Measurements from ENCODE around the gene OOSP4B. TPM values are rescaled to one million over a fixed set of nuclear protein-coding genes. Genes with fewer than 3 reads are reported as not detected.

OOSP4B gene
- total and polyA plus RNA-seq, 2 of the 13 experiments (the other 11 are each of a cell fraction or from before 2014, with no cell fraction given): not detected

GRCh38 chr11:60059521-60060240 is 42.7 kb downstream of the OOSP4B start (continued):
- TF ChIP-seq ZNF850 (CRISPR knock-in tag; conservative IDR thresholded peaks at IDR 0.05): no peak
- no peak for TF ChIP-seq IRF2 (CRISPR knock-in tag; IDR thresholded peaks at IDR 0.05)
- no peak for TF ChIP-seq AKAP8 (CRISPR knock-in tag; IDR thresholded peaks at IDR 0.05)

- TF ChIP-seq LBX2 (CRISPR knock-in tag; IDR thresholded peaks at IDR 0.05; ENCODE audit: borderline replicate concordance) (no peak), ISX (CRISPR knock-in tag; conservative IDR thresholded peaks at IDR 0.05) (no peak), ELF1 (CRISPR knock-in tag; IDR thresholded peaks at IDR 0.05) (no peak), ZNF138 (CRISPR knock-in tag; IDR thresholded peaks at IDR 0.05; ENCODE audit: low read depth) (no peak), MED13 (CRISPR knock-in tag; IDR thresholded peaks at IDR 0.05) (no peak), ZNF703 (CRISPR knock-in tag; IDR thresholded peaks at IDR 0.05; ENCODE audit: borderline replicate concordance) (no peak), ZNF780A (CRISPR knock-in tag; IDR thresholded peaks at IDR 0.05) (no peak), RAD51 (IDR thresholded peaks at IDR 0.05; ENCODE audit: borderline replicate concordance) (no peak), ZNF713 (CRISPR knock-in tag; IDR thresholded peaks at IDR 0.05) (no peak), ZNF383 (CRISPR knock-in tag; IDR thresholded peaks at IDR 0.05; ENCODE audit: borderline replicate concordance) (no peak), ZBTB26 (CRISPR knock-in tag; IDR thresholded peaks at IDR 0.05; ENCODE audit: borderline replicate concordance) (no peak), DZIP1 (CRISPR knock-in tag; IDR thresholded peaks at IDR 0.05) (no peak)
- no peak overlapping the region for H2AFZ ChIP-seq (ENCODE audit: low read length)
Measured at GRCh38 chr11:60064111-60064510, 47.1 kb downstream of the OOSP4B start.

More at GRCh38 chr11:60064111-60064510, 47.1 kb downstream of the OOSP4B start:
- BruUV-seq (replicated peaks): no TSS peak
- POLR2A ChIA-PET: no interaction called here
- intact Hi-C loops (cut with micrococcal nuclease; ENCODE audit: unreplicated experiment) (no loop called here), in situ Hi-C loops (cut with HindIII; ENCODE audit: extremely low pct_ligation_motif_present, low pct_unique_long_range_greater_than_20kb) (no loop called here)
- 0% methylated on average over 1 of the region's 1 CpG for WGBS (ENCODE audit: low lambda C conversion rate)
- H3K9ac ChIP-seq (ENCODE audit: insufficient read depth, low read depth, low read length): no peak overlapping the region
- H3K4me2 ChIP-seq (ENCODE audit: low read depth, low read length): no peak overlapping the region
- CTCF ChIA-PET (ENCODE audit: low intra/inter-chr PET ratio, low total read pairs): no interaction called here
- DNase-seq (ENCODE audit: low spot score) (no peak), FAIRE-seq (no peak), ATAC-seq (no peak)
- H3K4me1 ChIP-seq (ENCODE audit: insufficient read depth, low read length): no peaks in the 10 kb centered on the region
- H3K27ac ChIP-seq (ENCODE audit: extremely low read length, insufficient read depth, low read length): no peak overlapping the region
- no peaks in the 10 kb centered on the region for H4K20me1 ChIP-seq (ENCODE audit: insufficient read depth, low read length)
- no peaks in the 10 kb centered on the region; a peak in 1 of 5 replicates for H3K27me3 ChIP-seq (ENCODE audit: control insufficient read depth in 1 of 2, insufficient read depth in 2 of 2, low read length in 2 of 2)
- no peaks in the 10 kb centered on the region for H3K9me3 ChIP-seq (ENCODE audit: low read length)
- no peaks in the 10 kb centered on the region for H3K79me2 ChIP-seq (ENCODE audit: insufficient read depth, low read length)
- no peaks in the 10 kb centered on the region for H3K36me3 ChIP-seq (replicated peaks in 1 of 2; ENCODE audit: control insufficient read depth in 1 of 2, insufficient read depth in 2 of 2, low read length in 2 of 2)
- no peak overlapping the region for H3K4me3 ChIP-seq (replicated peaks in 1 of 3; ENCODE audit: insufficient read depth in 1 of 3, low read depth in 2 of 3, low read length in 3 of 3)
